Gastroesophageal sphincter (tissue), 3 donors: ENCODE measurements around the gene C2orf42.
A peak's percentile ranks its signal among the peaks of the same experiment; 100 is the strongest.

Experiments used
- POLR2A ChIP-seq, 2 donors: fragments of 450-650 bp; IDR thresholded peaks; one replicate each; pipeline ENCODE4 v1.6.1; 2017; ENCODE audit warnings: antibody characterized with exemption in 2 of 2, mild to moderate bottlenecking in 2 of 2, moderate library complexity in 1 of 2
- POLR2AphosphoS5 ChIP-seq: sonication (generic); formaldehyde crosslinking; IDR thresholded peaks from one replicate; pipeline ENCODE4 v1.6.1; 2017; ENCODE audit warnings: antibody characterized with exemption
- TF ChIP-seq, protein P1 (sequence below), 4 experiments: fragments of 200-600 bp in 2 of 4; fragments of 450-650 bp in 2 of 4; sonication (generic) in 1 of 4; IDR thresholded peaks; one replicate each; pipeline ENCODE4 v1.5.1; 2017 to 2019; ENCODE audit warnings: antibody characterized with exemption in 4 of 4, mild to moderate bottlenecking in 2 of 4, moderate library complexity in 2 of 4

DNA sequence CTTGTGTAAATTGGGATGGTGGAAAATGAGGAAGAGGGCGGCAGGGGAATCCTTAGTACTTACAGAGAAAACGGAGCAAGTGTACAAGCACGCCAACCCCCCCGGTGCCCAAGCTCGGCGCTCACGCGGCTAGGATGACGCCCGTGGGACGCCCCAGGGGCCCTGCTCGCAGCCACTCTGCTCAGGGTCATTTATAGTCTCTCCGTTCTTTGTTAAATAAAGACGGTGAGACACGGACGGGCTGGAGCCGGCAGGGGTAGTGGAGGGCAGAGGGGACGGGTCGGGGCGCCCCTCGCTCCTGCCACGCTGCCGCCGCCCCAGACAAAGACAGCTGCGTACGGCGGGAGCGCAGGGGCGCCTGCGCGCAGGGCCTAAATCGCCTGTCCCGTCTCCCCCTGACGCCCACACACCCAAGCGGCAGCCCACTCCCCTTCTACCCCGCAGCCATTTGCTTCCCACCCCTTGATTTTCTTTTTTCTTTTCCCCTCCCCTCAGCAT lies 65.8 kb downstream of the C2orf42 start:
- TF ChIP-seq, protein P1, sequence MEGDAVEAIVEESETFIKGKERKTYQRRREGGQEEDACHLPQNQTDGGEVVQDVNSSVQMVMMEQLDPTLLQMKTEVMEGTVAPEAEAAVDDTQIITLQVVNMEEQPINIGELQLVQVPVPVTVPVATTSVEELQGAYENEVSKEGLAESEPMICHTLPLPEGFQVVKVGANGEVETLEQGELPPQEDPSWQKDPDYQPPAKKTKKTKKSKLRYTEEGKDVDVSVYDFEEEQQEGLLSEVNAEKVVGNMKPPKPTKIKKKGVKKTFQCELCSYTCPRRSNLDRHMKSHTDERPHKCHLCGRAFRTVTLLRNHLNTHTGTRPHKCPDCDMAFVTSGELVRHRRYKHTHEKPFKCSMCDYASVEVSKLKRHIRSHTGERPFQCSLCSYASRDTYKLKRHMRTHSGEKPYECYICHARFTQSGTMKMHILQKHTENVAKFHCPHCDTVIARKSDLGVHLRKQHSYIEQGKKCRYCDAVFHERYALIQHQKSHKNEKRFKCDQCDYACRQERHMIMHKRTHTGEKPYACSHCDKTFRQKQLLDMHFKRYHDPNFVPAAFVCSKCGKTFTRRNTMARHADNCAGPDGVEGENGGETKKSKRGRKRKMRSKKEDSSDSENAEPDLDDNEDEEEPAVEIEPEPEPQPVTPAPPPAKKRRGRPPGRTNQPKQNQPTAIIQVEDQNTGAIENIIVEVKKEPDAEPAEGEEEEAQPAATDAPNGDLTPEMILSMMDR (IDR thresholded peaks at IDR 0.05) = no peak
- TF ChIP-seq POLR2AphosphoS5 (peak; percentile 27), POLR2A (IDR thresholded peaks at IDR 0.05) (peak in 1 of 2 donors; percentile 38)
